Caco-2 (cell line): ENCODE data around the gene ACAD11. TPM values are rescaled to one million over a fixed set of nuclear protein-coding genes. Genes with fewer than 3 reads are reported as not detected.

Experiments
- BruUV-seq: library from RNA; stranded (reverse); fragments of 400-500 nt; replicated peaks from 2 replicates; lab custom pipeline; 2021; lab: Mats Ljungman, UMichigan
- CTCF ChIA-PET: fragments of 300-600 bp; sonication (Branson Sonifier 250); formaldehyde crosslinking; loops from one replicate; lab custom pipeline; 2022; ENCODE audit warnings: antibody characterized with exemption; lab: Charles Lee
- POLR2A ChIA-PET: fragments of 300-600 bp; sonication (Branson Sonifier 250); formaldehyde crosslinking; loops from one replicate; lab custom pipeline; 2022; ENCODE audit warnings: antibody characterized with exemption; lab: Charles Lee
- DNase-seq, 2 experiments: peaks; one replicate each; pipeline versions ENCODE4 v3.0.0 to v3.0.0-alpha.2; 2020 to 2022
- H3K27me3 ChIP-seq: replicated peaks from 2 replicates; pipeline ENCODE4 v1.6.0; 2011; ENCODE audit warnings: low read length; ENCODE audit not compliant: control insufficient read depth, insufficient read depth
- H3K36me3 ChIP-seq: 2 replicates; pipeline ENCODE4 v1.5.1; 2011; ENCODE audit warnings: low read length; ENCODE audit not compliant: control insufficient read depth, insufficient read depth
- H3K4me1 ChIP-seq: fragments of 250-450 bp; sonication (Bioruptor Pico); 2 replicates; pipeline ENCODE4 v1.5.1; 2020; ENCODE audit warnings: mild to moderate bottlenecking
- H3K4me3 ChIP-seq: 2 replicates; pipeline ENCODE4 v1.5.1; 2011; ENCODE audit warnings: low read depth, mild to moderate bottlenecking, control low read depth, low read length
- H3K9me3 ChIP-seq: fragments of 250-450 bp; sonication (Bioruptor Pico); 2 replicates; pipeline ENCODE4 v1.5.1; 2020; ENCODE audit warnings: mild to moderate bottlenecking, moderate library complexity
- H3K27ac Mint-ChIP-seq: one replicate; pipeline ENCODE4 v1.8.0; 2022; ENCODE audit warnings: mixed read lengths; ENCODE audit not compliant: unreplicated experiment
- H3K27me3 Mint-ChIP-seq: one replicate; pipeline ENCODE4 v1.8.0; 2022; ENCODE audit warnings: mixed read lengths; ENCODE audit not compliant: insufficient read depth, unreplicated experiment
- H3K36me3 Mint-ChIP-seq: one replicate; pipeline ENCODE4 v1.8.0; 2022; ENCODE audit warnings: mild to moderate bottlenecking, mixed read lengths; ENCODE audit not compliant: insufficient read depth, unreplicated experiment
- H3K4me1 Mint-ChIP-seq: one replicate; pipeline ENCODE4 v1.8.0; 2022; ENCODE audit warnings: low read depth, mixed read lengths; ENCODE audit not compliant: unreplicated experiment
- H3K4me3 Mint-ChIP-seq: one replicate; pipeline ENCODE4 v1.8.0; 2022; ENCODE audit warnings: mild to moderate bottlenecking, moderate library complexity, mixed read lengths; ENCODE audit not compliant: unreplicated experiment
- H3K9me3 Mint-ChIP-seq: one replicate; pipeline ENCODE4 v1.8.0; 2022; ENCODE audit warnings: mixed read lengths; ENCODE audit not compliant: unreplicated experiment
- CTCF ChIP-seq, 2 experiments: fragments of 200-600 bp in 1 of 2; IDR thresholded peaks; 1 replicate in 1 of 2; 2 replicates in 1 of 2; pipeline versions ENCODE4 v1.5.1 to v1.8.0; 2011 to 2022; ENCODE audit warnings: antibody characterized with exemption in 1 of 2, control low read depth in 1 of 2, inconsistent platforms in 1 of 2, low read depth in 1 of 2, low read length in 1 of 2, mild to moderate bottlenecking in 1 of 2, moderate library complexity in 1 of 2; ENCODE audit not compliant: insufficient read depth in 1 of 2, severe bottlenecking in 1 of 2, unreplicated experiment in 1 of 2
- intact Hi-C: fragments of 100-400 bp; cut with micrococcal nuclease; formaldehyde crosslinking; loops from one replicate; pipeline ENCODE4 v1.10.0; 2022; ENCODE audit not compliant: unreplicated experiment
- total RNA-seq: library from RNA; stranded (reverse); gene quantifications from 2 replicates; pipeline ENCODE4 v1.2.3, GENCODE V29; 2022

ACAD11 gene
- total RNA-seq, 1 experiment from 2014 or later = 33.0 TPM

- no TSS peak for BruUV-seq
- H3K27me3 ChIP-seq = no peaks in the 10 kb centered on the region
- peaks cover 13% of the 10 kb centered on the region for H3K36me3 Mint-ChIP-seq
- H3K4me1 ChIP-seq = peaks cover 38% of the 10 kb centered on the region
- intact Hi-C loops = no loop called here
- peak within 1 kb of the TSS; percentile 97 for H3K4me3 ChIP-seq
- no peak for TF ChIP-seq CTCF (IDR thresholded peaks at IDR 0.05; ENCODE audit: insufficient read depth in 1 of 2, low read depth in 1 of 2, low read length in 1 of 2, severe bottlenecking in 1 of 2, unreplicated experiment in 1 of 2)
- peak within 1 kb of the TSS; percentile 97 for H3K4me3 Mint-ChIP-seq
- no peaks in the 10 kb centered on the region for H3K9me3 ChIP-seq
- peak; percentile 46 to 60 for DNase-seq
- H3K36me3 ChIP-seq = no peaks in the 10 kb centered on the region
- H3K27me3 Mint-ChIP-seq = no peaks in the 10 kb centered on the region
- H3K9me3 Mint-ChIP-seq = no peaks in the 10 kb centered on the region
- peak within 1 kb of the TSS; percentile 99 for H3K27ac Mint-ChIP-seq
- POLR2A ChIA-PET = no interaction called here
- CTCF ChIA-PET = no interaction called here
- peaks cover 33% of the 10 kb centered on the region for H3K4me1 Mint-ChIP-seq
Observed at GRCh38 chr3:132660052-132660810, 622 bp upstream of the ACAD11 start, which contains the start of gene UBA5. Gene UBA5 (plus strand): TSS chr3:132660329. CDS start chr3:132660538, 209 bp downstream.

DNA sequence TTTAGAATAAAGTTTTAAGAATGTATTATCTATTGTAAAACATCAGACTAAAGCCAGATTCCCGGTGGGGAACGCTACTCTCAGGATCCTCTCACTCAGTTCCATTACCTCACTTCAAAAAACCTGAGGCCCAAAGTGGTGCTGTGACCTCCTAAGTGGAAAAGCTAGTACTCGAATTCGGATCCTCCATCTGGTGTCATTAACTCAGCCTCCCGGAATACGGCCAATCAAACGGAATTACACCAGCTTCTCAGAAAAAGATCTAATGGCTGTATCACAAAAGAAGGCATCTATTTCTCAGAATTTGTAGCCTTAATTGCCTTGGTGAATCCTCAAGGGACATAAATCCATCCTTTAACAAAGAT is 627 bp downstream of the ACAD11 start:
- Histone ChIP-seq H3K9me3 (no peaks in the 10 kb centered on the region), H3K4me1 (peaks cover 29% of the 10 kb centered on the region), H3K27me3 (no peaks in the 10 kb centered on the region), H3K4me3 (peak overlapping the region; percentile 97), H3K36me3 (no peaks in the 10 kb centered on the region)
- CTCF ChIA-PET = interaction anchor here (0.7 to 1.3 kb wide), 2 partner anchors 16 to 28 kb away, joined by 3 to 8 read pairs; no protein-coding TSS in a partner anchor
- intact Hi-C loops = loop anchor here (1.0 kb wide), 1 partner anchor 63 kb away; the partner anchor contains the start of gene NPHP3
- no peak for TF ChIP-seq CTCF (IDR thresholded peaks at IDR 0.05; ENCODE audit: insufficient read depth in 1 of 2, low read depth in 1 of 2, low read length in 1 of 2, severe bottlenecking in 1 of 2, unreplicated experiment in 1 of 2)
- Mint-ChIP-seq H3K9me3 (no peaks in the 10 kb centered on the region), H3K4me3 (peak overlapping the region; percentile 97), H3K4me1 (peaks cover 29% of the 10 kb centered on the region), H3K36me3 (peaks cover 16% of the 10 kb centered on the region), H3K27ac (peak overlapping the region; percentile 99), H3K27me3 (no peaks in the 10 kb centered on the region)
- BruUV-seq = no TSS peak
- POLR2A ChIA-PET = interaction anchor here (0.6 kb wide), 1 partner anchor 22 kb away, joined by 4 read pairs; no protein-coding TSS in a partner anchor
- DNase-seq = no peak

- ChIA-PET POLR2A (interaction anchor here (0.5 kb wide), 1 partner anchor 838 kb away, joined by 3 read pairs; no protein-coding TSS in a partner anchor), CTCF (interaction anchor here (0.7 to 1.3 kb wide), 3 partner anchors 15 to 128 kb away, joined by 3 to 9 read pairs (median 8); no protein-coding TSS in a partner anchor)
- H3K9me3 Mint-ChIP-seq = no peaks in the 10 kb centered on the region
- no peaks in the 10 kb centered on the region for H3K27me3 Mint-ChIP-seq
- H3K9me3 ChIP-seq = no peaks in the 10 kb centered on the region
- H3K4me1 Mint-ChIP-seq = peaks cover 29% of the 10 kb centered on the region
- peaks cover 32% of the 10 kb centered on the region for H3K4me1 ChIP-seq
- TF ChIP-seq CTCF (IDR thresholded peaks at IDR 0.05; ENCODE audit: insufficient read depth in 1 of 2, low read depth in 1 of 2, low read length in 1 of 2, severe bottlenecking in 1 of 2, unreplicated experiment in 1 of 2) = no peak
- no TSS peak for BruUV-seq
- H3K27me3 ChIP-seq = no peaks in the 10 kb centered on the region
- peak overlapping the region; percentile 97 for H3K4me3 Mint-ChIP-seq
- peaks cover 15% of the 10 kb centered on the region for H3K36me3 Mint-ChIP-seq
- intact Hi-C loops = no loop called here
- DNase-seq = peak in 1 of 2 experiments; percentile 41
- H3K4me3 ChIP-seq = peak overlapping the region; percentile 97
- H3K36me3 ChIP-seq = no peaks in the 10 kb centered on the region
- peak overlapping the region; percentile 99 for H3K27ac Mint-ChIP-seq
Observed at GRCh38 chr3:132657869-132658747, 1.5 kb downstream of the ACAD11 start.
